GM18873 (cell line): ENCODE measurements around the gene MTMR3.

ENCODE experiments used
- ATAC-seq: cut with Tn5 transposase; IDR thresholded peaks from one replicate; pipeline ENCODE4 v1.9.1; 2021; ENCODE audit warnings: mild to moderate bottlenecking, moderate library complexity, moderate number of reproducible peaks; ENCODE audit not compliant: unreplicated experiment, low FRiP score

The MTMR3 gene

GRCh38 chr22:30020511-30020910 lies 137.5 kb downstream of the MTMR3 start:
- ATAC-seq: no peak

DNA sequence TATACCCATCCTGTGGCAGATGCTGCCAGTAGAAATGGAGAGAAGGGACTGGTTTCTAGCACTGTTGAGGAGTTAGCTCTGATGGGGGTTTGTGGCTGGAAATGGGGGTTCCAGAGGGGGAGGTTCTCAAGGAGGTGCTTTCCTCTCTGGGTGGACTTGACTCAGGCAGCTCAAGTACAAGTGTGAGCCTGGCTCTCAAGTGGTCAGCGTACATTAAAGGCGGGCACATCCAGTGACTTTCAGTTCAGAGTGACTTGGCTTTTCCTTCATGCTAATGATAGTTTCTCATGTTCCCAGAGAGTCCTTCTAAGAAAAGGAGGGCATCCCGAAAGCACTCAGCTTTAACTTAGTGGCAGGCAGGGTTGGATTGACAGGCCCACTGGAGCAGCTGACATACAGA lies 138.4 kb downstream of the MTMR3 start:
- no peak for ATAC-seq

DNA sequence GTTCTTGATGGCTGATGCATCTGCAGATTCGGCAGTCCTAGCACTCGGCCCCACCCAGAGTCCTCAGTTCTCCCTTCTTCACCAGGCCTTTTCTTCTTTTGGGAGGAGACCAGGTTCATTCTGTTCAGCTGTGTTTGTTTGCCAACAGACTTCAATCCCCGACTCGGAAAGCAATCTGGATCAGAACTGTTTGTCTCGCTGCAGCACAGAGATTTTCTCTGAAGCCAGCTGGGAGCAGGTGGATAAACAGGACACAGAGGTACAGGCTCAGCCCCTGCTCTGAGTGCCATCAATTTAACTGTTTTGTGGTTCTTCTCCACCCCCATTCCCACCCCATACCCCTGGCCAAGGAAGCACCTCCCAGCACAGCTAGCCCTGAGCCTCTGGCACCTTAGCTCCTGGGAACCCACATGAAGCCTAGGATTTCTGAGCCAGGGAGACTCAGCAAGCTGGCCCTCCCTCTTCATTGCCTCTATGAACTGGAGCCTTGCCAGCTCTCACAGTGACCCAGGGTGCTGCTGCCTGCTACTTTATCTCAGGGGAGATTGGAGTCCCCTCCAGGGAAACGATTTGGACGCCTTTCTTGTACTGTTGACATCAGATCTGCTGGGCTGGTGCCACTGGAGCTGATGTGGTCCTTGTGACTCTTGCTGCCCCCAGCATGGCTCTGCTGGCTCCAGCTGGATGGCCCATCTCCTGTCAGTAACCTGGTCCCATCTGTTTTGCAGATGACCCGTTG lies 139.1 kb downstream of the MTMR3 start:
- ATAC-seq: no peak

- ATAC-seq: no peak
Measured at GRCh38 chr22:30023099-30023660, 140.2 kb downstream of the MTMR3 start.

- ATAC-seq: no peak
Measured at GRCh38 chr22:30024231-30024630, 141.3 kb downstream of the MTMR3 start.

- no peak for ATAC-seq
Measured at GRCh38 chr22:30025221-30025620, 142.2 kb downstream of the MTMR3 start.

DNA sequence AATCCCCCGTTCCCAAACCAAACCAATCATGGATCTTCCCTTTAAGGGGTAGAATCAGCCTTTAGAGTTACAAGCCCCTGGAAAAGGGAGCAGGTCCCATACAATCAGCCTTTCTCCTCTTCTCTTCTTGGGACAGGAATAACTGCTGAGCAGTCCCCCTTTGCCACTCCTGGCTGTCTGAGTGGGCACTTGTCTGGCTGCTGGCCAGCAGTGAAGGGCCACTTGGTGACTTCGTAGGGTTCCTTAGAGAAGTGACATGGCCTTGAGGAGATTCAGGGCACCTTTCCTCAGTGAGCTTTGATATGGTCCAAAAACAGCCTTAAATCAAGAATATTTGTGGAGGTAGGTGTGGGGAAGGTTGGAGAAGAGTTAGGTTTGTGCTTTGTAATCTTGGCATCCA lies 143.8 kb downstream of the MTMR3 start:
- ATAC-seq: no peak

GRCh38 chr22:30027169-30027568 lies 144.2 kb downstream of the MTMR3 start:
- no peak for ATAC-seq

- no peak for ATAC-seq
Measured at GRCh38 chr22:30027791-30028190, 144.8 kb downstream of the MTMR3 start.

GRCh38 chr22:30028731-30029130 lies 145.8 kb downstream of the MTMR3 start:
- ATAC-seq: no peak

GRCh38 chr22:30029512-30029911 lies 146.5 kb downstream of the MTMR3 start:
- ATAC-seq: no peak

DNA sequence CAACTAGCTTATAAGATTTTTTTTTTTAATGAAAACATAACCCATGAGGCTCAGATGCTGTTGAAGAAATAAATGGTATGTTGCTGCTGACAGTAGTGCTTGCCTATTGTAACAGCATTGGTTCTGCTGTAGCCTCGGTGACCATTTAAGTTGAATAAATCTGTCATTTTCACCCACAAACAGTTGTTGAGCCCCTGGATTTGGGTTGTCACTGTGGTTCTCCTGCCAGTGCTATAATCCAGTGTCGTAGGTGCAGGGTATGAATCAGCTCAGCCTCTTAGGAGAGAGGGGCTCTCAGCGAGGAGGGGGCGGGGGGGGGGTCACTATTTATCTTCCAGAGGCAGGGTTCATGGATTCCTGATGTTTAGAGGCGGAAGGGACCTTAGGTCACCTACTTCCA lies 147.4 kb downstream of the MTMR3 start:
- no peak for ATAC-seq

DNA sequence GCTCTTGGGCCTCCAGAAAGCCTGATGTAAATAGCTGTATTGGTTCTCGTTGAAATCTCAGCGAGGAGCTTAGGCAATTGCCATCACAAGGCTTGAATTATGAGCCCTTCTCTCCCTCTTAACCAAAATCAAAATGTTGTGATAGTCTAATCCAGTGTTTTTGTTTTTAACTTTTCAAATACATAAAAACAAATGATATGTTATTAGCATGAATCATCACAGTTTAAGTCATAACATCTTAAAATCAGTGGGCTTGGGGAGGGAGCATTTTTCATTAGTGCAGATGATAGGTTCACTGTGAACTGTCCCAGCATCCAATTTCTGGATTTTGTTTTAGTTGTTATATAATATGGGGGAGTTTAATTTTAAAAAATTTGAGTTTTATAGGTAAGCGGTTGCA lies 148.4 kb downstream of the MTMR3 start:
- no peak for ATAC-seq

GRCh38 chr22:30031764-30032455 lies 148.9 kb downstream of the MTMR3 start:
- no peak for ATAC-seq

DNA sequence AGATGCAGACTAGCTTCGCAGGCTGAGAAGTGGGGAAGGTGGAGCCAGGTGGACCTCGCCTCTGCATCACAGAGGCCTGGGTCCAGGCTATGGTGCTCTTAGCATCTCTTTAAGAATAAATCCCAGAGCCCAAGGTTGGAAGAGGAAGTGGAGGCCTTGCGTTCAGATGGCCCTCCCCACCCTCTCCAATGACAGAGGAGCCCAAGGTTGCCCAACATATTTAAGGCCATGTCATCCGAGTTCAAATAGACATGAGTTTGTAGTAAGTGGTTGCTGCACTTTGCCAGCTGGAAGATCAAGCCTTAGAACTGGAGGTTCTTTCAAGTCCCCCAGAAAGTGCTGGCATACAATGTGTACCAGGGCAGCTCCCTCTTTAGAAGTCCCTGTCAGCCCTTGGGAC lies 150.2 kb downstream of the MTMR3 start:
- ATAC-seq: no peak

DNA sequence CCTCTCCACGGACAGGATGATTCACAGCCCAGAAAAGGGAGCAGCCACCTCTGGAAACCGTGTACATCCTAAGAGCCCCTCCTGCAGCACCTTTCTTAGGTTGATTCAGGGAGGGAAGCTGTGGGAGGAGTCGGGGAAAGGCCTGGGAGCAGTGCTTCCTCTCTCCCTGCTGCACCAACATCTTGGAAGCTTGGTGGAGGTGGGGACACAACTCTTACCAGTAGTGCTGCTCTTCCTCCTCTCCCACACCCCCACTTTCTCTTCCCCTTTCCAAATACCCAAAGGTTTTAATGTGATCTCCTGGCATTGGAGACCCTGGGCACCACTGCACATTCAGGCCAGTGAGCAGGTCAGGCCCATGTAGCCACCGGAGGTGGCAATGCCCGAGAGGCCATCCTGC lies 150.9 kb downstream of the MTMR3 start:
- no peak for ATAC-seq

DNA sequence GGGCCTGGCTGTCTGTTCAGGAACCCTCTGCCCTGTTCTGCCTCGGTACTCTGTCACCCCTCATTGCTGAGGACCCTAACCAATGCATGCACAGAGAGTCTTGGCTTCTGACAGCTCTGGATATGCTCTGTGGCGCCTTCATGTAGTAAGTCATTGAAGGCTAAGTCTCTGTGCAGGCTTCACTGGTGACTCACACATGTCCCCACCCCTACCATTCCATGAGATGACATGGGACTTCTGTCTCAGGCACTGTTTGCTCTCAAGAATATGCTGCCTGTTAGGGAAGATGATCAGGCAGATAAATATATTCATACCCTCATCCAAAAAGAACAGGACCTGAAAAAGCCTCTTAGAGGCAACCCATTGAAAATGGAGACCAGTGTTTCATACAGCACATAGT lies 153.7 kb downstream of the MTMR3 start:
- no peak for ATAC-seq

- no peak for ATAC-seq
Measured at GRCh38 chr22:30038219-30038618, 155.2 kb downstream of the MTMR3 start.

DNA sequence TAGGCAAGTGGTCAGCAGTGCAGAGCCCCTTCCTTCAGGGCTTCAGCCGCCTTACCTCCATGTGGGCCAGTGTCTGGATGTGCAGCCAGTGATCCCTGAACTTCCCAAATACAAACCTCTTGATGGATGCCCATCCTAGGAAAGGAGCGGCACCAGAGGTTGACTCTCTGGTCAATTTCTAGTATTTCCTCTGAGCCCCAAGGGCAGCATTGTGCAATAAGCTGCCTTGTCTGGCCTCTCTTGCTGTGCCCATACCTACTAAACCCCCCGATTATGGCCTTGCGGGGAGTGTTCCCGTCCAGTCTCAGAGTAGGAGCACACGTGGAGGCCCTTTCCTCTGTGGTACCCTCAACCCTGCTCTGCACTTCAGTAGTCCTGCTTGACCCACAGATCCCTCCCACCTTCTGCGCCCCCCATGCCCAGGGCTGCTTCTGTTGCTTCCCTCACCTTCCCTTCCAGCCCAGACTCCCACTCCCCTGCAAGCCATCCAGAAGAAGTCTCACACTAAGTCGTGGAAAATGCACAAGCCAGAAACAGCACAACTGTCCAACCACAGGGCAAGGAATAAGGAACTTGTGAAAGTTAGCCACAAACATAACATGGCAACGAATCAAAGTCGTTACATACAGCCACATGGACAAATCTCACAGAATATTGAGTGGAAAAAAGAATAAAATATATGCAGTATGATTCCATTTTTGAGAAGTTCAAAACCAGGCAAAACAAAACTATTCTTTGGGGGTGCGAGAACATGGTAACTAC lies 157.7 kb downstream of the MTMR3 start:
- no peak for ATAC-seq

DNA sequence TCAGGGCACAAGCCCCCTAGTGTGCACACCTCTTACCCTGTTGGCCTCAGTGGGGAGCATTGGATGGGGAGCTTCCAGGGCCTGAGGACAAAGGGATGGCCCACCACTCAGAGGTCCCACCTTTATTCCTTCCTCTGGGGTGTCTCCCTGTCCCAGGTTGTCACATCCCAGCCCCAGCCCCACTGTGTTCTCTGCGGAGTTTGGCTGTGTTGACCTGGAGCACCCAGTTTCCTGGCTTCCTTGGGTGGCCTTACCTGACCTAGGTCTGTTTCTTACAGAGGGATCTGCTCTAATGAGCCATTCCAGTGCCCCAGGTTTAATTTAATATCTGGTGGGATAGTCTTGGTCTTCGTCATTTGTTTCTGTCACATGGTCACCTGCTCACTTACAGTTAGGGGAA lies 158.5 kb downstream of the MTMR3 start:
- no peak for ATAC-seq

DNA sequence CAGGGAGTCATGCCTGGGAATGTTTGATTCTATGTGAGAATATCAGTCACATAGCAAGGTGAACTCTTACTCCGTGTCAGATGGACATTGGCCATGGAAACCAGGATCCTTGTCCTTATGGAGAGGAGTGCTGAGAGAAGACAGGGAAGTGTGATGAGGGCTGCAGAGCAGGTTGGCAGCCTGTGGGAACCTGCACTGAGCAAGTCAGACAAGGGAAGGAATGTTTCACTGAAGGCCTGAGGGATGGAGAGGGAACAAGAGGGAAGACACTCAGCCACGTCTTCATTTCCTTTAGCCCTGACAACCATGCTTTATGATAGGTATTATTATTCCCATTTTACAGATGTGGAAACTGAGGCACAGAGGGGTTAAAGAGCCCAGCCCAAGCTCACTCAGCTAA lies 158.9 kb downstream of the MTMR3 start:
- no peak for ATAC-seq
